HG03378 (cell line): ENCODE results near the gene CANX.

Experiments used
- ATAC-seq: cut with Tn5 transposase; IDR thresholded peaks from one replicate; pipeline ENCODE4 v1.9.1; 2021; ENCODE audit warnings: mild to moderate bottlenecking, moderate library complexity; ENCODE audit not compliant: unreplicated experiment

CANX gene

DNA sequence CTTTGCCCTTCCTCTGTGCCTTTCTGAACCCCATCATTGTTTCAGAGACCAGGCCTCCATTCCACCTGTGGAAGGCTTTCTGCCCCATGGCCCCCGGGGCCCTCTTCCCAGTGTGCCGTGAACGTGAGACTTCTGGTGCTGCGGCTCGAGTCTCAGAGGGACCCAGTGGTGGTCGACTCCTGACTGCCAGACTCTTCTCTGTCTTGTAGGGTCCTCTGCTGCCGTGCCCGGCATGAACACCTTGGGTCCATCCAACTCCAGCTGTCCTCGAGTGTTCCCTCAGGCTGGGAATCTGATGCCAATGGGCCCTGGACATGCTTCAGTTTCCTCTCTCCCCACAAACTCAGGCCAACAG is 74.9 kb downstream of the CANX start:
- ATAC-seq = no peak

DNA sequence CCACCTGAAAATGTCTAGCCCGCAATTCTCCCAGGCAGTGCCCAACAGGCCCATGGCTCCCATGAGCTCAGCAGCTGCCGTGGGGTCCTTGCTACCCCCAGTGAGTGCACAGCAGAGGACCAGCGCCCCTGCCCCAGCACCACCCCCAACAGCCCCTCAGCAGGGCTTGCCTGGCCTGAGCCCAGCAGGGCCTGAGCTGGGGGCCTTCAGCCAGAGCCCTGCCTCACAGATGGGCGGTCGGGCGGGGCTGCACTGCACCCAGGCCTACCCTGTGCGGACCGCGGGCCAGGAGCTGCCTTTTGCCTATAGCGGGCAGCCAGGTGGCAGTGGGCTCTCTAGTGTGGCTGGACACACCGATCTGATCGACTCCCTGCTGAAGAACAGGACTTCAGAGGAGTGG is 75.7 kb downstream of the CANX start:
- ATAC-seq = no peak

DNA sequence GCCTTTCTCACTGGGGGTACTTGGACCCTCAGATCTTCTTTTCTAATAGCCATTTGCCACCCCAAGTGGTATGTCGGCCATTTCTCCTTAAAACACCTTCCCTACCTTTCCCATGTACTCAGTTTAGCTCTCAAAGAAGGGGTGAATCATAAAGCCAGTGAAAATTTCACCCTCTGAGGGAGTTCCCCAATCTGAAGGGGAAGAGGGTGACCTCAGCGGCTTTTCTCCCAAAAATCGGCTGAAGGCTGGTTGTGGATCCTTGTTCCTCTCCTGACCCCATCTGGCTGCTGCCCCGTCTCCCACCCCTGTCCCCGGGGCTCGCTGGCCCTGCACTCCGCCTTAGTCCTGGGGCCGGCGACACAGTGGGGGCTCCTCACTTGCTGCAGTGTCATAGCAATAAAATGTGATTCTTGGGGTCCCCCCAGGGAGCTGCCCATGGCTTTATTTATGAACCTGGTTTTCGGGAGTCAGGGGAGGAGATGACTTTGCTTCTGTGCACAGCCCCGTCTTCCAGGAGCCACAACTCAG is 77.7 kb downstream of the CANX start:
- no peak for ATAC-seq

DNA sequence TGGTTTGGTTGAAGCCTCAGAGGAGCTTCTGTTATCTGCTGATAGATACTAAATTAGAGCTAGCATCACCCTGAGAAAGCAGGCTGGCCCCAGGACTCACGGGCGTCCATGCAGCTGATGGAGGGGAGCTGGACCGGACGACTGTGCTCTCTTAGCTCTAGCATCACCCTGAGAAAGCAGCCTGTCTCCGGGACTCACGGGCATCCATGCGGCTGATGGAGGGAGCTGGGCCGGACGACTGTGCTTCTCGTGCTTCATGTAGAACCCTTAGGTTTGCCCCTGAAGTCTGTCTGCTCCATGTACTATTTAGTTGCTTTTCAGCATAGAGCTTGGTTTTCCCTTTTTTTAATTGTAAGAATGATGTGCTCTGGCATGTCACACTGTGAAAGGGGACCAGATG is 78.7 kb downstream of the CANX start:
- no peak for ATAC-seq

DNA sequence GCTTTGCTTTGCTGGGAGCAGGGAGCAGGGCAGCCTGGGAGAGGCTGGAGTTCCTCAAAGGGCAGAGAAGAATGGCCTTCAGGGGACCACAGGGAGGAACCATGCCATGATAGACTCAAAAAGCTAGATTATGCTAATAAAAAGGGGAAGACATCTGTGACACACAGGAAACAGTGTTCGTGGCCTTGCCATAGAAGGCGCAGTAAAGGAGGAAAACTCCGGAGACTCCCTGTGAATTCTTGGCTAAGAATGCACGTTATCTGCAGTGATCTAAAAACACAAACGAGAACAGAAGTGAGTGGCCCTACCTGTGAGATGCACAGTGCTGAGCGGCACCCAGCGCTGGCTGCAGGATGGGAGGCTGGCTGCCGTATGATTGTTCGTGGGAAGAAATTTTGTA is 79.1 kb downstream of the CANX start:
- no peak for ATAC-seq

DNA sequence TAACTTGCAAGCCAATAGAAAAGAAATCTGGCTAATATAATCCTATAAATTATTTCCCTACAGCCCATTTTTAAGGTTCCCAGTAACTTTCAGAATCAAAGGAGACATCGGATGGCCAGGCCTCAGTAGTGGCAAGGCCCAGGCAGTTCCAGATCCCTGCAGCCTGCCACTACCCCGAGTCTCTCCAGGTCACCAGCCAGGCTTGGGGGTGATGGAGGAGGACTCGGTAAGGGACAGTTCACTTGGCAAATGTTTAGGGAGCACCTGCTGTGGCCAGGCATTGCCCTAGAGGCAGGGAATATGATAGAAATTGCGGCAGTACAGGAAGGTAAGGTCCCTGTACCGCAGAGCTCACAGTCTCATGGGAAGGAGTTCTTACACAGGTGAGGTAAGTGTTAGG is 79.8 kb downstream of the CANX start:
- no peak for ATAC-seq

DNA sequence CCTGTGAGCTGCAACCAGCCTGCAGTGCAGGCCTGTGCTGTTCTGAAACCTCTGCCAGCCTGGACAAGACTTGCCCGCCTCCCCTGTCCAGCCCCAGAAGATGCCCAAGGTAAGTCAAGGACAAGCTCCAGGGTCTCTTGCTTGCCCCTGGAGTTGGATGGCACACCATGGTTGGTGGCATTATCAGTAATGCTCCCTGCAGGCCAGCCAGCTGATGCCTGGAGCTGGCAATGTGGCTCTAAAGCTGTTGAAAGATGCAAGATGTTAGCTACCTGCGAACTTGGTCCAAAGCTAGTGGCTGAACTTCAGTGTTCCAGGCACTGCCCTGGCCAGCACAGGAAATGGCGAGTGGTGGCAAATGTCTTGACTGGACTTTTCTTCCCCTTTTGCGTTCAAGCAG is 81.1 kb downstream of the CANX start:
- no peak for ATAC-seq

DNA sequence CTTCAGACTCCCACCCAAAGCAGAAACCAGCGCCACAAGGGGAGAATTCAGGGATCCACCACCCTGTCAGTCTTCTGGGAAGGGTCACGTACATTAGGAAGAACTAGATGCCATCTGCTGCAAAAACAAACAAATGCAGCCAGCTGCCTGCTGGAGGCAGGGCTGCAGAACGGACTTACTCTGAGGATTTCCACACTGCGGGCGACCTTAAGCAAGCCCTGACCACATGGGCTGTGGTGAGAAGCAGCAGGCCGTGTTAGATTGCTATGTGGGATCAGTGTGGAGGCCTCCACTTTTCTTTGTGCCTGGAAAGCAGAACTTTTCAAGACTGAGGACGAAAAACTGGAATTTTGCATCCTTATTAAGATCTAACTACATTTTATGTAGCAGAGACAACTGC is 81.6 kb downstream of the CANX start:
- no peak for ATAC-seq
